ENCODE results near the gene RAD51B. TPM values are rescaled to one million over a fixed set of nuclear protein-coding genes. Genes with fewer than 3 reads are reported as not detected.
"Not testable (repeated sequence)": the region's sequence is repeated elsewhere in the genome, so short reads cannot be mapped to it uniquely, and the experiment has no call there.

Gene RAD51B
- total RNA-seq, 1 experiment from 2014 or later: 16.7 TPM

DNA sequence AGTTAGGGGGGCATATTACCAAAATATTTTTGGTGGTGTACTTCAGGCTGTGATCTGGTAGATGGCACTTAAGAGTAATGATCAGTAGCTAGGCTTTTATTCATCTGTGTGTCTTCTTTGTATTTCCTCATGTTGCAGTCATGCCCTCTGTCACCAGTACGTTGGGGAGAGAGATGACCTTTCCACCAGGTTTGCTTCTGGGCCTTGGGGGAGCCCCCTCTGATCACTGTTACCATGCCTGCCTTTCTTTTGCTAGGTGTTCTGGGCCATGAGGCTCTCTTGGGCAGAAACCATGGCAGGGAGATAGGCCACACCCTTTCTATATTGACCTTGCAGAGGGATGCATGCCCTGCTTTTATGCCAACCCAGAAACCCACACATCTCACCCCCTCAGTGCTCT lies 208.5 kb downstream of the RAD51B start:
- Histone ChIP-seq H3K79me1 (ENCODE audit: insufficient read depth, low read depth, low read length, poor library complexity, severe bottlenecking) (no peaks in the 10 kb centered on the region), H3K27ac (ENCODE audit: insufficient read length, low read depth, low read length) (no peak overlapping the region), H2BK5ac (ENCODE audit: insufficient read length, low read length) (no peak overlapping the region), H2BK12ac (ENCODE audit: insufficient read length, low read depth, low read length) (no peak overlapping the region), H3K14ac (ENCODE audit: insufficient read depth, low read length) (no peak overlapping the region), H2AFZ (ENCODE audit: low read length) (no peak overlapping the region), H3K9ac (ENCODE audit: extremely low read depth, insufficient read length, low read length) (no peak overlapping the region), H4K8ac (replicated peaks; ENCODE audit: insufficient read length, low read depth, low read length) (no peak overlapping the region), H3K56ac (ENCODE audit: insufficient read length, low read depth, low read length) (no peak overlapping the region), H3K23me2 (ENCODE audit: insufficient read length, low read depth, low read length, poor library complexity, severe bottlenecking) (no peaks in the 10 kb centered on the region), H3K23ac (ENCODE audit: insufficient read length, low read depth, low read length) (no peak overlapping the region), H3K9me3 (ENCODE audit: control insufficient read depth, low read depth, low read length) (no peaks in the 10 kb centered on the region), H2BK120ac (ENCODE audit: low read depth, low read length, poor library complexity, severe bottlenecking) (no peak overlapping the region), H4K5ac (ENCODE audit: insufficient read length, low read depth, low read length) (no peak overlapping the region), H3K79me2 (ENCODE audit: insufficient read depth, low read length) (no peaks in the 10 kb centered on the region), H3K4me1 (ENCODE audit: insufficient read depth, low read length) (no peaks in the 10 kb centered on the region), H3K18ac (ENCODE audit: insufficient read length, low read depth, low read length) (no peak overlapping the region), H2AK5ac (ENCODE audit: insufficient read length, low read length) (no peak overlapping the region), H2BK20ac (ENCODE audit: low read depth, low read length, poor library complexity, severe bottlenecking) (no peak overlapping the region), H2BK15ac (ENCODE audit: low read depth, low read length) (no peak overlapping the region), H3K4ac (ENCODE audit: low read depth, low read length) (no peak overlapping the region), H3K27me3 (ENCODE audit: insufficient read depth, low read length) (no peaks in the 10 kb centered on the region), H4K20me1 (ENCODE audit: control insufficient read depth, insufficient read depth, insufficient read length) (no peaks in the 10 kb centered on the region), H3K4me2 (ENCODE audit: insufficient read depth, insufficient read length, low read length) (no peak overlapping the region), H3T11ph (ENCODE audit: low read length) (no peak overlapping the region), H4K91ac (ENCODE audit: insufficient read length, low read depth, low read length) (no peak overlapping the region)
- H3K4me1 Mint-ChIP-seq: peaks cover 6 to 7% of the 10 kb centered on the region in 2 experiments; a peak in 3 of 4 replicates
- no peak overlapping the region for H3K4me3 Mint-ChIP-seq
- H3K9me3 Mint-ChIP-seq: peaks cover 20 to 32% of the 10 kb centered on the region in 2 experiments
- DNase-seq: no peak
- H3K27ac Mint-ChIP-seq: no peak overlapping the region; a peak in 1 of 7 replicates
- WGBS (ENCODE audit: extremely low coverage, insufficient read length, low lambda C conversion rate): no CpG with 5 or more reads among the region's 1 CpG
- no peaks in the 10 kb centered on the region for H3K27me3 Mint-ChIP-seq (ENCODE audit: low read depth)
- TF ChIP-seq, protein P1, sequence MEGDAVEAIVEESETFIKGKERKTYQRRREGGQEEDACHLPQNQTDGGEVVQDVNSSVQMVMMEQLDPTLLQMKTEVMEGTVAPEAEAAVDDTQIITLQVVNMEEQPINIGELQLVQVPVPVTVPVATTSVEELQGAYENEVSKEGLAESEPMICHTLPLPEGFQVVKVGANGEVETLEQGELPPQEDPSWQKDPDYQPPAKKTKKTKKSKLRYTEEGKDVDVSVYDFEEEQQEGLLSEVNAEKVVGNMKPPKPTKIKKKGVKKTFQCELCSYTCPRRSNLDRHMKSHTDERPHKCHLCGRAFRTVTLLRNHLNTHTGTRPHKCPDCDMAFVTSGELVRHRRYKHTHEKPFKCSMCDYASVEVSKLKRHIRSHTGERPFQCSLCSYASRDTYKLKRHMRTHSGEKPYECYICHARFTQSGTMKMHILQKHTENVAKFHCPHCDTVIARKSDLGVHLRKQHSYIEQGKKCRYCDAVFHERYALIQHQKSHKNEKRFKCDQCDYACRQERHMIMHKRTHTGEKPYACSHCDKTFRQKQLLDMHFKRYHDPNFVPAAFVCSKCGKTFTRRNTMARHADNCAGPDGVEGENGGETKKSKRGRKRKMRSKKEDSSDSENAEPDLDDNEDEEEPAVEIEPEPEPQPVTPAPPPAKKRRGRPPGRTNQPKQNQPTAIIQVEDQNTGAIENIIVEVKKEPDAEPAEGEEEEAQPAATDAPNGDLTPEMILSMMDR (conservative IDR thresholded peaks at IDR 0.05): no peak
- H3K36me3 Mint-ChIP-seq (ENCODE audit: insufficient read depth in 1 of 3, low read depth in 3 of 3): peaks cover 25 to 34% (median 26%) of the 10 kb centered on the region in 3 experiments

DNA sequence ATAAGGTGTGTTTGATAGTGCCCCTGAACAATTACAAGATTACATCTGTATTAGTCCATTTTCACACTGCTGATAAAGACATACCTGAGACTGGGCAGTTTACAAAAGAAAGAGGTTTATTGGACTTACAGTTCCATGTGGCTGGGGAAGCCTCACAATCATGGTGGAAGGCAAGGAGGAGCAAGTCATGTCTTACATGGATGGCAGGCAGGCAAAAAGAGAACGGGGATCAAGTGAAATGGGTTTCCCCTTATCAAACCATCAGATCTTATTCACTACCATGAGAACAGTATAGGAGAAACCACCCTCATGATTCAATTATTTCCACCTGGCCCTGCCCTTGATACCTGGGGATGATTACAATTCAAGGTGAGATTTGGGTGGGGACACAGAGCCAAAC lies 211.4 kb downstream of the RAD51B start:
- WGBS (ENCODE audit: extremely low coverage, insufficient read length, low lambda C conversion rate): no CpG with 5 or more reads among the region's 1 CpG
- not testable (repeated sequence) for H2BK120ac ChIP-seq (ENCODE audit: low read depth, low read length, poor library complexity, severe bottlenecking); H2AFZ ChIP-seq (ENCODE audit: low read length); H2BK12ac ChIP-seq (ENCODE audit: insufficient read length, low read depth, low read length); H3T11ph ChIP-seq (ENCODE audit: low read length); H4K5ac ChIP-seq (ENCODE audit: insufficient read length, low read depth, low read length); H3K4me2 ChIP-seq (ENCODE audit: insufficient read depth, insufficient read length, low read length); H3K27me3 Mint-ChIP-seq (ENCODE audit: low read depth); H3K9me3 ChIP-seq (ENCODE audit: control insufficient read depth, low read depth, low read length); H3K4me3 Mint-ChIP-seq; H4K91ac ChIP-seq (ENCODE audit: insufficient read length, low read depth, low read length); H2BK15ac ChIP-seq (ENCODE audit: low read depth, low read length); H3K4me1 Mint-ChIP-seq; H3K56ac ChIP-seq (ENCODE audit: insufficient read length, low read depth, low read length); H2BK5ac ChIP-seq (ENCODE audit: insufficient read length, low read length); H3K14ac ChIP-seq (ENCODE audit: insufficient read depth, low read length); H2AK5ac ChIP-seq (ENCODE audit: insufficient read length, low read length); H2BK20ac ChIP-seq (ENCODE audit: low read depth, low read length, poor library complexity, severe bottlenecking); DNase-seq; H3K27ac ChIP-seq (ENCODE audit: insufficient read length, low read depth, low read length); H3K27me3 ChIP-seq (ENCODE audit: insufficient read depth, low read length); H3K23me2 ChIP-seq (ENCODE audit: insufficient read length, low read depth, low read length, poor library complexity, severe bottlenecking); H4K20me1 ChIP-seq (ENCODE audit: control insufficient read depth, insufficient read depth, insufficient read length); H3K79me2 ChIP-seq (ENCODE audit: insufficient read depth, low read length); H4K8ac ChIP-seq (replicated peaks; ENCODE audit: insufficient read length, low read depth, low read length); H3K23ac ChIP-seq (ENCODE audit: insufficient read length, low read depth, low read length); H3K9ac ChIP-seq (ENCODE audit: extremely low read depth, insufficient read length, low read length); H3K27ac Mint-ChIP-seq; H3K4ac ChIP-seq (ENCODE audit: low read depth, low read length); H3K79me1 ChIP-seq (ENCODE audit: insufficient read depth, low read depth, low read length, poor library complexity, severe bottlenecking); H3K18ac ChIP-seq (ENCODE audit: insufficient read length, low read depth, low read length); H3K4me1 ChIP-seq (ENCODE audit: insufficient read depth, low read length)
- Mint-ChIP-seq H3K9me3 (peaks cover 16 to 26% of the 10 kb centered on the region in 2 experiments), H3K36me3 (ENCODE audit: insufficient read depth in 1 of 3, low read depth in 3 of 3) (peaks cover 22 to 26% (median 25%) of the 10 kb centered on the region in 3 experiments)
